OCI-LY7 (cell line): Measurements from ENCODE around the gene NFX1. TPM values are rescaled to one million over a fixed set of nuclear protein-coding genes. Genes with fewer than 3 reads are reported as not detected.
A peak's percentile ranks its signal among the peaks of the same experiment; 100 is the strongest.

Experiments
- BruUV-seq: library from RNA; stranded (reverse); fragments of 400-500 nt; replicated peaks from 2 replicates; lab custom pipeline; 2021; lab: Mats Ljungman, UMichigan
- CTCF ChIA-PET: fragments of 300-600 bp; sonication (Branson Sonifier 250); formaldehyde crosslinking; loops from one replicate; lab custom pipeline; 2022; ENCODE audit warnings: antibody characterized with exemption; ENCODE audit not compliant: unreplicated experiment; lab: Charles Lee
- POLR2A ChIA-PET: fragments of 300-600 bp; sonication (Branson Sonifier 250); formaldehyde crosslinking; loops from one replicate; lab custom pipeline; 2022; ENCODE audit warnings: antibody characterized with exemption; lab: Charles Lee
- DNase-seq: peaks from one replicate; pipeline ENCODE4 v3.0.0-alpha.2; 2015; ENCODE audit warnings: low spot score
- H2AFZ ChIP-seq: fragments of 200-600 bp; sonication (generic), shearing (Covaris generic); 2 replicates; pipeline ENCODE4 v1.6.1; 2014; ENCODE audit warnings: mild to moderate bottlenecking, antibody characterized with exemption, low read length, moderate library complexity
- H3K27ac ChIP-seq: fragments of 200-600 bp; sonication (generic); 2 replicates; pipeline ENCODE4 v1.5.1; 2014; ENCODE audit warnings: mixed run types, low read depth, mild to moderate bottlenecking, moderate library complexity, low read length, inconsistent platforms; ENCODE audit not compliant: poor library complexity, severe bottlenecking
- H3K36me3 ChIP-seq: fragments of 200-600 bp; sonication (generic); 2 replicates; pipeline ENCODE4 v1.6.1; 2014; ENCODE audit warnings: mild to moderate bottlenecking, antibody characterized with exemption, low read length, moderate library complexity, mixed read lengths; ENCODE audit not compliant: insufficient read depth
- H3K4me1 ChIP-seq: fragments of 200-600 bp; sonication (generic); 2 replicates; pipeline ENCODE4 v1.5.1; 2014; ENCODE audit warnings: mild to moderate bottlenecking, low read length; ENCODE audit not compliant: insufficient read depth, poor library complexity, severe bottlenecking
- H3K4me2 ChIP-seq: fragments of 200-600 bp; sonication (generic); 2 replicates; pipeline ENCODE4 v1.6.1; 2014; ENCODE audit warnings: mild to moderate bottlenecking, low read length
- H3K4me3 ChIP-seq: fragments of 200-600 bp; sonication (generic); 2 replicates; pipeline ENCODE4 v1.5.1; 2014; ENCODE audit warnings: mild to moderate bottlenecking, low read depth, low read length; ENCODE audit not compliant: poor library complexity, severe bottlenecking
- H3K79me2 ChIP-seq: fragments of 200-600 bp; sonication (generic); 2 replicates; pipeline ENCODE4 v1.6.1; 2016; ENCODE audit warnings: low read depth, mild to moderate bottlenecking, low read length, moderate library complexity, mixed read lengths; ENCODE audit not compliant: insufficient read depth
- H3K9me2 ChIP-seq: fragments of 200-600 bp; sonication (generic); 2 replicates; pipeline ENCODE4 v1.6.1; 2016; ENCODE audit warnings: mild to moderate bottlenecking, low read length, mixed read lengths; ENCODE audit not compliant: insufficient read depth
- H3K9me3 ChIP-seq: fragments of 200-600 bp; sonication (generic); 2 replicates; pipeline ENCODE4 v1.6.1; 2014; ENCODE audit warnings: mild to moderate bottlenecking, mixed run types, low read length, mixed read lengths
- H4K20me1 ChIP-seq: fragments of 200-600 bp; sonication (generic); 2 replicates; pipeline ENCODE4 v1.6.1; 2014; ENCODE audit warnings: mild to moderate bottlenecking, antibody characterized with exemption, low read length, moderate library complexity, mixed read lengths; ENCODE audit not compliant: insufficient read depth
- CTCF ChIP-seq: fragments of 200-600 bp; sonication (generic); conservative IDR thresholded peaks from 2 replicates; pipeline ENCODE4 v1.5.1; 2014; ENCODE audit warnings: mild to moderate bottlenecking, antibody characterized with exemption, low read length, moderate library complexity, mixed read lengths
- EZH2phosphoT487 ChIP-seq: fragments of 200-600 bp; sonication (generic); IDR thresholded peaks from 2 replicates; pipeline ENCODE4 v1.6.1; 2018; ENCODE audit warnings: low read depth, borderline replicate concordance, mild to moderate bottlenecking, mixed run types, antibody characterized with exemption, low read length, moderate library complexity, mixed read lengths
- intact Hi-C: fragments of 100-400 bp; cut with micrococcal nuclease; formaldehyde crosslinking; loops from one replicate; pipeline ENCODE4 v1.10.0; 2022; ENCODE audit not compliant: unreplicated experiment
- total RNA-seq, 2 experiments: library from RNA; depleted of rRNA in 1 of 2; stranded (reverse); fragments of >200 nt in 1 of 2; shearing (Covaris generic) in 1 of 2; gene quantifications; 2 replicates each; pipeline ENCODE4 v1.2.3, GENCODE V29; 2014 to 2022

Gene NFX1
- total RNA-seq, 2 experiments from 2014 or later = 32.3 to 58.3 TPM

- CTCF ChIA-PET = no interaction called here
- intact Hi-C loops = no loop called here
- no peak overlapping the region for H3K4me3 ChIP-seq
- TF ChIP-seq EZH2phosphoT487 (no peak), CTCF (no peak)
- H3K36me3 ChIP-seq = peaks cover 93% of the 10 kb centered on the region
- H3K79me2 ChIP-seq = no peaks in the 10 kb centered on the region
- no peaks in the 10 kb centered on the region for H3K4me1 ChIP-seq
- H3K4me2 ChIP-seq = no peak overlapping the region
- H3K9me2 ChIP-seq = no peaks in the 10 kb centered on the region
- DNase-seq = peak; percentile 18
- H4K20me1 ChIP-seq = no peaks in the 10 kb centered on the region
- no peak overlapping the region for H2AFZ ChIP-seq
- peaks cover 35% of the 10 kb centered on the region for H3K9me3 ChIP-seq
- no peak overlapping the region for H3K27ac ChIP-seq
- POLR2A ChIA-PET = no interaction called here
- no TSS peak for BruUV-seq
Observed at GRCh38 chr9:33340186-33340585, 49.9 kb downstream of the NFX1 start.

DNA sequence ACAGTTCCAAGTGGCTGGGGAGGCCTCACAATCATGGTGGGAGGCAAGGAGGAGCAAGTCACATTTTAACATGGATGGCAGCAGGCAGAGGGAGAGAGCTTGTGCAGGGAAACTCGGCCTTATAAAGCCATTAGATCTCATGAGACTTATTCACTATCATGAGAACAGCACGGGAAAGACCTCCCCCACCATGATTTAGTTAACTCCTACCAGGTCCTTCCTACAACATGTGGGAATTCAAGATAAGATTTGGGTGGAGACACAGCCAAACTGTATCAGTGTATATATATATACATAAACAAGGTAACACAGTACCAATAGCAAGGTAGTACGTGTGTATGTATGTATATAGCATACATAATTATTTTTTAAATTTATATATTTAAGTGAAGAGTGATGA lies 50.9 kb downstream of the NFX1 start:
- Histone ChIP-seq H3K9me2 (no peaks in the 10 kb centered on the region), H3K36me3 (peaks cover 94% of the 10 kb centered on the region), H3K9me3 (peaks cover 35% of the 10 kb centered on the region), H2AFZ (no peak overlapping the region), H3K4me2 (no peak overlapping the region), H3K79me2 (no peaks in the 10 kb centered on the region), H3K4me3 (no peak overlapping the region), H3K27ac (no peak overlapping the region), H3K4me1 (no peaks in the 10 kb centered on the region), H4K20me1 (no peaks in the 10 kb centered on the region)
- ChIA-PET POLR2A (no interaction called here), CTCF (interaction anchor here (0.6 kb wide), 1 partner anchor 365 kb away, joined by 6 read pairs; no protein-coding TSS in a partner anchor)
- TF ChIP-seq EZH2phosphoT487 = no peak
- no peak for TF ChIP-seq CTCF
- intact Hi-C loops = no loop called here
- BruUV-seq = no TSS peak
- DNase-seq = no peak

GRCh38 chr9:33344145-33344544 lies 53.8 kb downstream of the NFX1 start:
- Histone ChIP-seq H3K4me3 (no peak overlapping the region), H3K27ac (no peak overlapping the region), H4K20me1 (no peaks in the 10 kb centered on the region), H3K9me2 (no peaks in the 10 kb centered on the region), H3K9me3 (peaks cover 19% of the 10 kb centered on the region), H3K36me3 (peaks cover 94% of the 10 kb centered on the region), H3K79me2 (no peaks in the 10 kb centered on the region), H3K4me1 (no peaks in the 10 kb centered on the region), H2AFZ (no peak overlapping the region), H3K4me2 (no peak overlapping the region)
- BruUV-seq = no TSS peak
- TF ChIP-seq CTCF = no peak
- TF ChIP-seq EZH2phosphoT487 = no peak
- DNase-seq = no peak
- CTCF ChIA-PET = no interaction called here
- POLR2A ChIA-PET = interaction anchor here (1.0 to 1.1 kb wide), 2 partner anchors 39 to 64 kb away, joined by 3 read pairs; no protein-coding TSS in a partner anchor
- intact Hi-C loops = no loop called here
